Measurements from ENCODE around the gene KIZ. TPM values are rescaled to one million over a fixed set of nuclear protein-coding genes. Genes with fewer than 3 reads are reported as not detected.

KIZ gene
- total RNA-seq, 1 donor from 2014 or later: 25.0 TPM

DNA sequence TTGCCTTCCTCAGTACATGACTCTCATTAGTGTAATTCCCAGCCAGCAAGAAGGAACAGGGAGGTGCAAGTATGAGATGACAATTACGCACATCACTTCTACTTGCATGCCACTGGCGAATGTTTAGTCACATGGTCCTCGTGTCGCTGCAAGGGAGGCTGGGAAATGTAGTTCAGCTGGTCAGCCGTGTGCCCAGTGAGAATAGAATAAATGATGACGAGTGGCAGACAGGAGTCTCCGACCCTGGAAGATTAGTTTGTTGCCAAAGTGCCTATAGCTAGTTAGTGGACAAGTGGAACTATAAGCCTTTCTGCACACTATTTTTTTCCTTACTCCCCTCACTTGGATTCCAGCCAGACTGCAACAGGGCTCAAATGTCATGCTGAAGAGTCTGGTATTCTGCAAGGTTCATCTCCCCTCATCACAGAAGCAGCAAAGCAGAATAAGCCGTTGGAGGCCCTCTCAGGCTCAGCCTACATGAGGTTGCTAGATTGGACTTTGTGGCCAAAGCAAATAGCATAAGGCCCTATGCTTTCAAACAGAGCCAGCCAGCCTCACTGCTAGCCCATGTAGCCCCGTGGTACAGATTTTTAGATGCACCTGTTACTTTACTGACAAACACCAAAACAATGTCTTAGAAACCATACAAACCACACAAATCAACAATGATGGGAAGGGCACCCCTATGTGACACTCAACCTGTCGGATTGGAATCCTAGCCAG is 29.4 kb upstream of the KIZ start:
- DNase-seq (ENCODE audit: extremely low spot score in 2 of 2): no peak
- Histone ChIP-seq H3K27ac (no peak overlapping the region), H3K4me3 (no peak overlapping the region), H3K9me3 (no peaks in the 10 kb centered on the region), H3K4me1 (peaks cover 15% of the 10 kb centered on the region), H3K36me3 (no peaks in the 10 kb centered on the region), H3K27me3 (peaks cover 13% of the 10 kb centered on the region)
- intact Hi-C loops (cut with DNase I): no loop called here
- TF ChIP-seq, protein P1, sequence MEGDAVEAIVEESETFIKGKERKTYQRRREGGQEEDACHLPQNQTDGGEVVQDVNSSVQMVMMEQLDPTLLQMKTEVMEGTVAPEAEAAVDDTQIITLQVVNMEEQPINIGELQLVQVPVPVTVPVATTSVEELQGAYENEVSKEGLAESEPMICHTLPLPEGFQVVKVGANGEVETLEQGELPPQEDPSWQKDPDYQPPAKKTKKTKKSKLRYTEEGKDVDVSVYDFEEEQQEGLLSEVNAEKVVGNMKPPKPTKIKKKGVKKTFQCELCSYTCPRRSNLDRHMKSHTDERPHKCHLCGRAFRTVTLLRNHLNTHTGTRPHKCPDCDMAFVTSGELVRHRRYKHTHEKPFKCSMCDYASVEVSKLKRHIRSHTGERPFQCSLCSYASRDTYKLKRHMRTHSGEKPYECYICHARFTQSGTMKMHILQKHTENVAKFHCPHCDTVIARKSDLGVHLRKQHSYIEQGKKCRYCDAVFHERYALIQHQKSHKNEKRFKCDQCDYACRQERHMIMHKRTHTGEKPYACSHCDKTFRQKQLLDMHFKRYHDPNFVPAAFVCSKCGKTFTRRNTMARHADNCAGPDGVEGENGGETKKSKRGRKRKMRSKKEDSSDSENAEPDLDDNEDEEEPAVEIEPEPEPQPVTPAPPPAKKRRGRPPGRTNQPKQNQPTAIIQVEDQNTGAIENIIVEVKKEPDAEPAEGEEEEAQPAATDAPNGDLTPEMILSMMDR (IDR thresholded peaks at IDR 0.05): no peak
- no peak for TF ChIP-seq POLR2AphosphoS5 (IDR thresholded peaks at IDR 0.05; ENCODE audit: insufficient read depth in 1 of 2, low read depth in 1 of 2)
- TF ChIP-seq POLR2A (IDR thresholded peaks at IDR 0.05): no peak

DNA sequence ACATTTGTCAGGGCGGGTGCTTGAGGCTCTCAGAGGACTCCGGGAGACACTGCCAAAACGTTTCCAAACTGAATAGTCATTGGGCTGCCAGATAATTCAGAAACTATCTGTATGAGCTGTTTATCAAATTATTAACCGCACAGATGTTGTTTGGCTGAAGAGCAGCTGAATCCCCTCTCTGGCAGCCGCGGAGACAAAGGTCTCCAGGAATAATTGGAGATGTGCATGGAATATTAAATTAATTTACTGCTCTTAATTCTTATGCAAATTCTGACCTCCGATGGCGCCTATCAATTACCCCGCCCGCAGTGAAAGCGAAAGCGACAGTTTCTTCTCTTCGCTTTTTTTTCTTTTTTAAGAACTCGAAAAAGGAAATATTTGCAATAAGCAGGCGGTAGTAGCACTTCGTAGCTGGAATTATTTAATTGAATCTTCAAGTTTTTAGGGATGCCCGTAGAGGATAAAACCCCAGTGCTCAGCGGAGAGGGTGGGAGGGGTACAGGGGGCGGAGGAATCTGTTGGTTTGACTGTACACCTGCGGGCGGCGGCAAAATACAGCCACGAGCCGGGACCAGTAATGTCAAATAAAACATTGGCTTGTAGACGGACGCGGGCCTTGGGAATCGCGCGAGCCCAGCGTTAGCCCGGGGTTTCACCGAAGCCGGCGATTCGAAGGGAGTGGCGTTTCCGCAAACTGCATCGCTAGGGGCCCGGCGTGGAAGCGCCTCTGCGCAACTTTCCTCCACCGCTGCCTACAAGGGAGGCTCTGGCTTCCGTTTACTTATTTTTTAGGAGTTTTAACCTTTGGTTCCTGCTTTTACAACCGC is 25.9 kb upstream of the KIZ start:
- Histone ChIP-seq H3K9me3 (no peaks in the 10 kb centered on the region), H3K36me3 (no peaks in the 10 kb centered on the region), H3K4me3 (peak overlapping the region; percentile 19 to 20), H3K27me3 (peaks cover 22% of the 10 kb centered on the region), H3K27ac (no peak overlapping the region), H3K4me1 (peaks cover 39% of the 10 kb centered on the region)
- no peak for DNase-seq (ENCODE audit: extremely low spot score in 2 of 2)
- TF ChIP-seq, protein P1 (IDR thresholded peaks at IDR 0.05): no peak
- no peak for TF ChIP-seq POLR2A (IDR thresholded peaks at IDR 0.05)
- intact Hi-C loops (cut with DNase I): no loop called here

DNA sequence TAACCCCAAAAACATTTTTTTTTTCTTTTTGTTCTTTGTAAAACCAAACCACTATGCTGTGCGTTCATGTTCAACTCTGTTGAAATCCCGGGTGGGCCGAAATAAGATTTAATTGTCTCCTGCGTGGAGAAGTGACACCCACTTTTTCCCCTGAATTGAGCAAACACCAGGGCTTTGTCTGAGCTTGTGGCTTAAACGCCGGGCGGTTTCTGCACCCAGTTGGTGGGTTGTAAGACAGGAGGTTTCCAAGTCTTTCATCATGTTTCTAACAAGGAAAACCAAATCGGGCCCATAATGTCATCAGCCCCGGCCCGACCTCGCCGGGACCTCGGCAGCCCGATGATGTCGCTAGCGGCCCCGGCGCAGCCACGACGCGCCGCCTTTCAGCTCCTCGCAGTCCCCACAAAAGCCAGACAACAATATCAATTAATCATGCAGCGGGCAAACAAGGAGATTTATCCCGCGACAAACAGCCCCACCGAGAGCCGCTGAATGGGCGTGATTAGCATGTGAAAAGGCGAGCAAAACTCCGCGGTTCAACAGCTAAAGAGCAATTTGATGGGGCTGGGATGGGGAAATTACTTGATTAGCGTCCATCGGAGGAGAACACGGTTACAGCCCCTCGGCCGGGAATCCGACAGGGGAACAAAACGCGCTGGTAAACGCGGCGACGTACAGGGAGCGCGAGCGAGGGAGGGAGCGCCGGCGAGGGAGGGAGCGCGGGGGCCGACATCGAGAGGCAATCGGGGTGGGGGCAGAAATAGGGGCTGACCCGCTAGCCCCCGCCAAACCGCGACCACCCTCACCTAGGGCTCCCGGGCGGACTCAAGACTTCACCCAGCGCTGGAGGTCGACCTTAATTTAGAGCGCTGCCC is 25.1 kb upstream of the KIZ start:
- intact Hi-C loops (cut with DNase I): no loop called here
- Histone ChIP-seq H3K36me3 (no peaks in the 10 kb centered on the region), H3K27ac (no peak overlapping the region), H3K27me3 (peaks cover 29% of the 10 kb centered on the region), H3K9me3 (no peaks in the 10 kb centered on the region), H3K4me1 (peaks cover 48% of the 10 kb centered on the region), H3K4me3 (peak overlapping the region; percentile 19 to 20)
- TF ChIP-seq POLR2AphosphoS5 (IDR thresholded peaks at IDR 0.05; ENCODE audit: insufficient read depth in 1 of 2, low read depth in 1 of 2) (no peak), POLR2A (IDR thresholded peaks at IDR 0.05) (no peak)
- TF ChIP-seq, protein P1 (IDR thresholded peaks at IDR 0.05): no peak
- no peak for DNase-seq (ENCODE audit: extremely low spot score in 2 of 2)

DNA sequence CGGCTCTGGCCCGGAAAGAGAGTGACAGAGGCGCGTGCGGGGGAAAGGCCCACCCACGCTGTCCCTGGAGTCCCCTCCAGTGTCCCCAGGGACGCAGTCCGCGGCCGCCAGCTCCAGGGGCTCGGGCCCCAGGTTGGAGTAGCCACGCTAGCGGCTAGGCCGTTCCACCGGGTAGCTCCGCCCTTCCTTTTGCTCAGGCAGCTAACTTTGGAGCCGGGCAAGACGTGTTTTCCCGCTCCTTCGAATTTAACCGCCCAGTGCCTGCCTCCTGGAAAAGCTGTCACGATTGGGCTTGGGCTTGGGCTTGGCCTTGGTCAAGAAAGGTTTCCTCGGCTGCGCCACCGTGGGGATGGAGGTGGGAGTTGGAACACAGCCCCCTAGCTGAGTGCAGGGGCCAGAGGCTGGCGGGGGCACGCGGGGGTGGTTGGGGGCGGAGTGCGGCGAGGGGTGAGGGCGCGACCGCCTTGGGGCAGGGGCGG is 24.4 kb upstream of the KIZ start:
- Histone ChIP-seq H3K27me3 (peaks cover 34% of the 10 kb centered on the region), H3K4me3 (peak overlapping the region; percentile 19 to 20), H3K27ac (no peak overlapping the region), H3K9me3 (no peaks in the 10 kb centered on the region), H3K36me3 (no peaks in the 10 kb centered on the region), H3K4me1 (peaks cover 54% of the 10 kb centered on the region)
- TF ChIP-seq, protein P1 (IDR thresholded peaks at IDR 0.05): no peak
- no peak for TF ChIP-seq POLR2A (IDR thresholded peaks at IDR 0.05)
- TF ChIP-seq POLR2AphosphoS5 (IDR thresholded peaks at IDR 0.05; ENCODE audit: insufficient read depth in 1 of 2, low read depth in 1 of 2): no peak
- no peak for DNase-seq (ENCODE audit: extremely low spot score in 2 of 2)
- intact Hi-C loops (cut with DNase I): no loop called here
